CD4-positive, alpha-beta T cell treated with Interleukin-12 subunit alpha and Interleukin-12 subunit beta, for 1 hour (primary cell): ENCODE measurements around the gene TREX2.
A peak's percentile ranks its signal among the peaks of the same experiment; 100 is the strongest.

Experiments
- DNase-seq: peaks from one replicate; pipeline ENCODE4 v3.0.0-alpha.2; 2020

Gene TREX2

DNA sequence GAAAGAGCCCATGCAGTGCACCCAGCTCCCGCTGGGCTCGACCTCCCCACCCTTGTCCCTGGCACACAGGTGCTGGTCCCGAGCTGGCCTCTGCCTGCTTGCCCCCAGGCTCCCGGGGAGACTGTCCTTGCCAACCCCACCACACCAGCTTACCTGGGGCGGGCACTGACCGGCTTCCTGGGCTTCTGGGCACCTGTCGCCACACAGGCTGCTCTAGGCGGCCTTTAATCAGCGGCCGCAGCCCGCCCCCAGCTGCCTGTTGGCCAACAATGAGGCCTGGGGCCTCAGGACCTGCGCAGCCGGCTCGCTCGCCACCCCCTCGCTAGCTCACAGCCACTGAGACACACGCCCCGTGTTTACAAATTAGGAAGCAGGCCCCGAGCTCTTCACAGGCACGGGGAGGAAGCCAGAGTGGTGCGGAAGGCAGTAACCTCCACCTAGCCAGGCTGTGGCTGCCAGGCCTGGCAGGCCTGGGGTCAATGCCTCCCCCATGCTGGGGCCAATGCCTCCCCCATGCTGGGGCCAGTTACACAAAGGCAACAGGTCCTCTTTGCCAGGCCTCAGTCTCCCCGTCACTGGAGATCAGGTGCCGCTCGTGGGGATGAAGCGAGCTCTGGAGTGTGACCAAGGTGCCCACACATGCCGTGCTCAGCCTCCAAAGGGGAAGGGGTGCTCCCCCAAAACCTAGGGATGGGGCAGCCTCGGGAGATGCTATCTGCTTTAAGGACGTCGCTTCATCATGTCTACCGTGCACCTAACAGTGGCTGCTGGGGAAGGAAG is at the start of gene TREX2:
TSS of gene TREX2 (minus strand) at position 201 of the 780 bp plus-strand sequence. CDS start 626 bp downstream, outside the sequence.
- DNase-seq, result no peak

DNA sequence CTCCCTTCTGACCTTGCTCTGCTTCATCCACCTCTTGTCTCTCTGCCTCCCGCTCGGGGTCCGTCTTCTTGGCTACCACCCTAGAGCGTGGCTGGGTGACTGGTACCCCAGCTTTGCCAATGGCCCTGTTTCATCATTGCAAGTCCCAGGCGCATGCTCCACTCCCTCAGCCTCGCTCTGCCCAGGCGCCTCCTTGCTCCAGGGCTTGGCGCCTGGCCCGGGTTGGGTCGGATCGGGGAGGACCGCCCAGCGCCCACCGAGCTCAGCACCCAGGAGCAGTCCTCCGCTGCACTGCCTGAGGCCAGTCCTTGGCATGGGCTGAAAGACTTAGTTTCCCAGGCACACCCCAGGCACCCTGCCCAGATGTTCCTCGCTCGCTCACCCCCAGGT is 49.5 kb upstream of the TREX2 start:
- no peak for DNase-seq

GRCh38 chrX:153494541-153495361 is 48.9 kb upstream of the TREX2 start, which contains the start of gene BGN:
TSS of gene BGN (plus strand) at chrX:153494980. CDS start at chrX:153504632, 9,652 bp downstream.
- DNase-seq, result peak; percentile 7

GRCh38 chrX:153494061-153494460 is 48.2 kb upstream of the TREX2 start:
- no peak for DNase-seq

GRCh38 chrX:153493085-153493484 is 47.2 kb upstream of the TREX2 start:
- no peak for DNase-seq

- no peak for DNase-seq
These were observed 46.7 kb upstream of the TREX2 start for GRCh38 chrX:153492543-153492942.

DNA sequence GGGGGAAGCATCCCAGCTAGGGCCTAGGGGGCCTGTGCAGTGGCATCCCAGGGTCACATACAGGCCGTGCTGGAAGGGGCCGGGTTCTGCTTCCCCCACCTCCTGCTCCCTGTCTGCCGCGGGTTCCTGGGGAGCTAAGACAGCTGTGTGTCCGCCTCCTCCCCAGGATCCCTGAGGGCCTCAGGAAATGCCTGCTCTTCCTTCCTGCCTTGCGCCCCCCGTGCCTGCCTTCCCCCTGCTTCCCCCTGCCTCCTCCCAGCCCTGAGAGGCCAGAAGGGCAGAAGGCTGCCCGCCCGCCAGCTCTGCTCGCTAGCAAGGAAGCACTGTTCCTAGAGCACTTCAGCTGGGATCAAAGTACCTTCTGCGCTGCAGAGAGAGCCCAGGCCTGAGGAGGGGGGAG is 46.1 kb upstream of the TREX2 start:
- no peak for DNase-seq

- no peak for DNase-seq
These were observed 45.6 kb upstream of the TREX2 start for GRCh38 chrX:153491351-153491914.

DNA sequence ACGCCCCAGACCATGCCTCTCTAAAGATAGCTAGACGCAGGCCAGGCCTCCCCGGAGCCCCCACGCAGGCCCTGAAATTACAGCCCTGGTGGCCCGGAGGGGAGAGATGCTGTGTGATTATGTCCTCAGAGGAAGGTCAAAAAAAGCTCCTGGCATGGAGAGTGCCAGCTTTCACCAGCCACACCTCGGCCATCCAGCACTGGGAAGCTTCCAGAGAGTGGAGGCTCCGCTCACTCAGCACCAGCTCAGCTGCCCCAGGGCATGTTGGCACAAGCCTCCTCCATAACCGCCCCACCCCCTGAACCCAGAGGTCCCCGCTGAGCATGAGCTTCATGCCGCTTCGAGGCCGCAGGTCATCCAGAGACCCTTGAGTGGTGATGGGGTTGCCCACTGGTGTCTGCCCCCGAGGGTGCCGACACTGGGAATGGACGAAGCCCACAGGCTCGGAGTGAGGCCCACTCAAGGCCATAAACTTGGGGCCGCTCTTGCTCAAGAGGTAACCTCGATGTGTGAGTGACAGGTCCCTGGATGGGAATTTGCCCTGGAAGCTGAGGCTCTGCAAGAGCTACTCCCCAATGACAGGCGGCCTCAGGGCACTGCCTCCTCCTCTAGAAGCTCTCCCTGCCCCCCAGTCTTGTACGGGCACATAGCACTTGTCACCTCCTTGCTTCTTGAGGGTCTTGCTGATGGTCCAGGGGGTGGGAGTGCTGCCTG is 44.5 kb upstream of the TREX2 start:
- DNase-seq, result no peak

DNA sequence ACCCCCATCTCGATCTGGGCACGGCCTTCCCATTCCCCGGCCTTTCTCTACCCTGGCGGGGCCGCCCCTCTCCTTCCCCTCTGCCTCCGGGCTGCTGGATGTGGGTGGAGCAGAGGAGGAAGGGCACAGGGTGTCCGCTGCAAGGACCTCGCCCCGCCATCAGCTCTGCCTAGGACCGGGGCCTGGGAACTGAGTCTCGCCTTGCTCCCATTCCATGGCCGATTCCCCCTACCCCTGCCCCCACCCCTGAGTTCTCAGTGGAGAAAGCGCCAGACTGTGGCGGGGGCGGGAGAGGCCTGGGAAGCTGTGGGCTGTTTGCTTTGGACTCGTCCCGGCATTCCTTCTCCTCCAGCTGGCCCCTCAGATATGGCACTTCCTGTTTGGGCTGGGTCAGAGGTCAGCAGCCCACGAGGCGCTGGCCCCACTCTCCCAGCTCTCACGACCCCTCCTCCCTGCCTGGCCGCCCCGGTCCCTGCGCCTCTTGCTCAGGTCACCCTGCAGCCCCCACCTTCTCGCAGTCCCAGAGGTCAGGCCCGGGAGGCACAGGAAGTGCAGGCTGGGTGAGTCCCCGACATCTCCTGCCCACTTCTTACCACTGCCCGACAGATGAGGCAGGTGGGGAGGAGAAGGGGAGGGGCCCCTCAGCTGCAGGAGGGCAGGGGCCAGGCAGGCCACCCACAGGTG is 42.5 kb upstream of the TREX2 start:
- DNase-seq, result no peak

DNA sequence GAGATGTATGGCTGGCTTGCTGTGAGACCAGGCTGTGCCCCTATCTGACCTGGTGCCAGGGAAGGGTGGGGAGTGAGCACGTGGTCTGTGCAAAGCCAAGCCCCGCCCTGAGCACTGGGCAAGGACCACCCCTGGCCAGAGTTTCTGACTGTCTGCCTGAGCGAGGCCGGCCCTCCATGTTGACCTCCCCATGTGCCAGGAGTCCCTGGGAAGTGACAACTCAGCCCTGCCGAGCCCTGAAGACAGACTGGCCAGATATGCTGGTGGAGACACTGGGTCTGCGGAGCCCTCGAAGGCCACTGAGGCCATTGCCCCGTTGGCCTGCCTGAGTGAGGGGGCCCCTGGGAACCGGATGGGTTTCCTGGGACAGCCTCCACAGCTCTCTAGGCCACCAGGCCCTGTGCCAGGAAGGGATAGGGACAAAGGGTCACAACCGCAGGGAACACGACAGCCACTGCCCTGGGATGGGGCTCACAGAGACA is 41.8 kb upstream of the TREX2 start:
- DNase-seq, result no peak

- no peak for DNase-seq
These were observed 40.3 kb upstream of the TREX2 start for GRCh38 chrX:153486171-153486570.

DNA sequence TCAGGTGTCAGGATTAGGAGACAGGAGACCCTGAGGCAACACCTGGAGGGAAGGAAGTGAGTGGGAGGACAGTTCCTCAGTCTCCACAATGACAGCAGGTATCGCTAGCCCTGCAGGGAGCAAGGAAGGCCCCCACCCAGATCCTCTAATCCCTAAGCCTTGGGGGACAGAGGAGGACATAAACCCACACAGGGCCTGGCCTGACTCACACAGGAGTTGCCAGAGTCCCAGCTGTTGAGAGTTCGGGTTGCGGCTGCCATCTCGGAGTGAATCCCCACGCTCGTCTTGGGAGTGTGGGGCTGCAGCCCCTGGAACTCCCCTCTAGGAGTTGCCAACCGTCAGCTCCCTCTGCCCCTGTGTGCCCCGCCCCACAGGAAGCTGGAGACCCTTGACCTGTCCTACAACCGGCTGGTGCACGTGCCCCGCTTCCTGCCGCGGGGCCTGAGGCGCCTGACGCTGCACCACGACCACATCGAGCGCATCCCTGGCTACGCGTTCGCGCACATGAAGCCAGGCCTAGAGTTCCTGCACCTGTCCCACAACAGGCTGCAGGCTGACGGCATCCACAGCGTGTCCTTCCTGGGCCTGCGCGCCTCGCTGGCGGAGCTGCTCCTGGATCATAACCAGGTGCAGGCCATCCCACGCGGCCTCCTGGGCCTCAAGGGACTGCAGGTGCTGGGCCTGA is 39.7 kb upstream of the TREX2 start:
- DNase-seq, result no peak

GRCh38 chrX:153482376-153483015 is 36.6 kb upstream of the TREX2 start:
- no peak for DNase-seq

- DNase-seq, result no peak
These were observed 35.2 kb upstream of the TREX2 start for GRCh38 chrX:153481043-153481442.

- DNase-seq, result no peak
These were observed 32.9 kb upstream of the TREX2 start for GRCh38 chrX:153478746-153479145.

GRCh38 chrX:153477901-153478300 is 32.0 kb upstream of the TREX2 start:
- DNase-seq, result no peak

- no peak for DNase-seq
These were observed 31.6 kb upstream of the TREX2 start for GRCh38 chrX:153477364-153477857.

DNA sequence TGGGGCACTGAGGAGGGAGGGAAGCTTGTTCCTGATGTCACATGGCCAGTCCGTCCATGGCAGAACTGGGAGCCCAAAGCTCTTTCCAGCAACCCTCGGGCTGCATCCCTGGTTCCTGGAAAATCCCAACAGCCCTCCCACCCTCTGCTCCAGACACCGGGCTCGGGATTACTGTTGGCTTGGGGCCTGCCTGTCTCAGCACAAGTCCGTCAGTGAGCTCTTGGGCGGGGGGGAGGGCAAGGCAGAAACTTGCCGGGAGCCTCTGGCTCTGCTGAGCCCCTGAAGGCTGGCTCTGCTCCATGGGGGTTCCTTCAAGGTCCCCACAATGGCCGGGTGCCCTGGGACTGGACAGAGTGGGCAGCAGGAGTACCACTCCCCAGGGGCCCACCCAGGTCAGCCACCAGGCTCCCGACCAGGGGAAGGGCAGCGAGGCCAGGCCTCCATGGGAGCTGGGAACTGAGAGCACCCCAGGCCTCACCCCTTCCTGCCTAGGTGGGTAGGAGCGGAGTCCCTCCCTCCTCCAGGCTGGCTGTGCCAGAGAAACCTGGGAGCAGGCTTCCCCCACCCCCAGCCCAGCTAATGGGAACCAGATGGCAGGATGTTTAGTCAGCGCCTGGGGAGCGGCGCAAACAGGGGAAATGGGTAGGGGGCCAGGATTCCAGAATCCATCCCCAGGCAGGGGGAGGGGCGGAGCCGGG is 31.0 kb upstream of the TREX2 start:
- no peak for DNase-seq

DNA sequence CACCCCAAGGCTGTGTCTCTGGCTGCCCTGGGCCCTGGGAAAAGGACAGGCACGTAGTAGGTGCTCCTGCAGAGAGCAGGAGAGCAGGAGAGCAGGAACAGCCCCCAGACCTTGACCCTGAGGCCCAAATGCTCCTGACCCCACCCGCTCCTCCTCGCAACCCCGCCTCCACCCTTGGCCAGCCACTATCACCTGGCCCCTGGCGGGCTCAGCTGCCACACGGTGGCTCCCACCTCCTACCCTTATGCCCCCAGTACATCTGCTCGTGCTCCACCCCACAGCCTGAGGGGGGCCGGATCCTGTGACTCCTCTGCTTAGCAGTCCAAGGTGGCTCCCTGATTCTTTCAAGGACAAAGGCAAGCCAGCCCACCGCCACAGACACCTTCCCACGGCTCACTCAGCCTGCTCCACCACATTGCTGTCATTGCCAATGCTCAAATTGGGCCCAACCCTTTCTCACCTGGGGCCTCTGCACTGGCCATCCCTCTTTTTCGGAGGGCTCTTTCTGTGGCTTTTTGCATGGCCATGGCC is 30.0 kb upstream of the TREX2 start:
- no peak for DNase-seq
